K562 (cell line): Measurements from ENCODE around the gene ANKFN1.
"Not testable (repeated sequence)": the region's sequence is repeated elsewhere in the genome, so short reads cannot be mapped to it uniquely, and the experiment has no call there.

Experiments used
- BRF1 ChIP-seq: IDR thresholded peaks from 3 replicates; pipeline ENCODE4 v1.6.1; 2011; ENCODE audit warnings: borderline replicate concordance, mild to moderate bottlenecking; ENCODE audit not compliant: insufficient read length; ENCODE audit errors: extremely low read depth
- CEBPB ChIP-seq: fragments of 450-650 bp; IDR thresholded peaks from 2 replicates; pipeline ENCODE4 v1.6.1; 2016; ENCODE audit warnings: missing genetic modification characterization, missing compliant biosample characterization
- CHCHD3 ChIP-seq: fragments of 250-450 bp; sonication (Bioruptor Pico); IDR thresholded peaks from 2 replicates; pipeline ENCODE4 v2.1.2; 2022; ENCODE audit warnings: mild to moderate bottlenecking
- HCFC1 ChIP-seq: IDR thresholded peaks from 2 replicates; pipeline ENCODE4 v1.6.1; 2012; ENCODE audit warnings: low read depth, low read length, improper control_type of control experiment
- POLR2A ChIP-seq: fragments of 450-650 bp; conservative IDR thresholded peaks from 2 replicates; pipeline ENCODE4 v1.6.1; 2016
- RNF219 ChIP-seq: fragments of 250-450 bp; sonication (Bioruptor Pico); IDR thresholded peaks from 2 replicates; pipeline ENCODE4 v1.5.0; 2022; ENCODE audit warnings: mild to moderate bottlenecking
- SREBF1 ChIP-seq: fragments of 150-350 bp; IDR thresholded peaks from 2 replicates; pipeline ENCODE4 v1.6.1; 2014; ENCODE audit warnings: antibody characterized with exemption, low read depth, low read length, borderline replicate concordance
- TCF3 ChIP-seq: sonication (generic); formaldehyde crosslinking; IDR thresholded peaks from 2 replicates; pipeline ENCODE4 v1.4.0; 2020; ENCODE audit warnings: mild to moderate bottlenecking, missing genetic modification reagents
- ZNF140 ChIP-seq: fragments of 250-450 bp; sonication (Bioruptor Pico); IDR thresholded peaks from 2 replicates; pipeline ENCODE4 v1.8.0; 2021; ENCODE audit warnings: moderate library complexity, mild to moderate bottlenecking, inconsistent platforms

GRCh38 chr17:56288786-56289185 lies 135.5 kb downstream of the ANKFN1 start:
- TF ChIP-seq CEBPB (tag); CHCHD3 (CRISPR knock-in tag); BRF1; SREBF1; TCF3 (CRISPR knock-in tag); POLR2A; HCFC1; ZNF140 (CRISPR knock-in tag); RNF219 (CRISPR knock-in tag): not testable (repeated sequence)
